HG02759 (cell line): Measurements from ENCODE around the gene B4GALNT1.
"Not testable (repeated sequence)": the region's sequence is repeated elsewhere in the genome, so short reads cannot be mapped to it uniquely, and the experiment has no call there.

Source experiments
- ATAC-seq: cut with Tn5 transposase; IDR thresholded peaks from one replicate; pipeline ENCODE4 v1.9.1; 2021; ENCODE audit warnings: mild to moderate bottlenecking, moderate library complexity; ENCODE audit not compliant: unreplicated experiment

The B4GALNT1 gene

GRCh38 chr12:57588951-57589610 lies 43.9 kb downstream of the B4GALNT1 start:
- ATAC-seq = not testable (repeated sequence)

GRCh38 chr12:57586832-57587429 lies 46.1 kb downstream of the B4GALNT1 start:
- ATAC-seq = no peak

DNA sequence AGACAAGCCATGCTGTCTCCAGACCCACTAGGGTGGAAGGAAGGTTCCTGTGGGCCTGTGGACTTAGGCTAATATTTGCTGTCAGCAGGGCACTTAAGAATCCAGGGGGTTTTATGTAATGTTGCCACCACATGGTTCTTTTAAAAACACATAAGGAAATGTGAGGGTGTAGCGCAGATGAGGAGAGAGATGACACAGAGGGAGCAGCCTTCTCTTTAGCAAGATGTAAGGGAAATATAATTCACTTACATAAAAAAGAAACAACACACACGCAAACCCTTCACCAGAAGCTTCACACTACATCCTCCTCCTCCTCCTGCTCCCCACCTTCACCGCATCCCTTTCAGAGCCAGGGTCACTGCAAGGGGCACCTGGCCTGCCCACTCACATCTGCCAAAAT lies 46.9 kb downstream of the B4GALNT1 start:
- no peak for ATAC-seq

GRCh38 chr12:57585156-57585555 lies 47.8 kb downstream of the B4GALNT1 start:
- no peak for ATAC-seq

- no peak for ATAC-seq
Measured at GRCh38 chr12:57584690-57585089, 48.3 kb downstream of the B4GALNT1 start.

- ATAC-seq = no peak
Measured at GRCh38 chr12:57584050-57584449, 49.0 kb downstream of the B4GALNT1 start.

- ATAC-seq = peak; percentile 95
Measured at GRCh38 chr12:57583008-57583831, 49.8 kb downstream of the B4GALNT1 start.

DNA sequence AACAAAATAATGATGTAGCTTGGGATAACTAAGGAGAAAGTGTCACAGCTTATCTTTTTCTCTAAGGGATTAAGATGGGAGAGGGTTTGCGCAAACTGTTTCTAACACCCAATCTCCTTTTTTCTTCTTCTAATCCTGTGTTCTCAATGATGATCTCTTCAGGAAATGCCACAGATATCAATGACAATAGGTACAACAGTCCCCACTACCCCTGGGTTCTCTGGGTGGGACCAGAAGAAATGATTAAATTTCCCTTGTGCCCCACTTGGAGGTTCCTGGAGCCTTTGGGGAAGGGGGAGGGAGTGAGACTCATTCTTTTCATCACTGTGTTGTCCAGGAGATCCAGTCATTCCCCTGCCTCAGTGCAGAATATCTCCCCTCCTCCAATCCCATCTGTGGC lies 50.6 kb downstream of the B4GALNT1 start:
- ATAC-seq = no peak

GRCh38 chr12:57581802-57582201 lies 51.2 kb downstream of the B4GALNT1 start:
- ATAC-seq = no peak

DNA sequence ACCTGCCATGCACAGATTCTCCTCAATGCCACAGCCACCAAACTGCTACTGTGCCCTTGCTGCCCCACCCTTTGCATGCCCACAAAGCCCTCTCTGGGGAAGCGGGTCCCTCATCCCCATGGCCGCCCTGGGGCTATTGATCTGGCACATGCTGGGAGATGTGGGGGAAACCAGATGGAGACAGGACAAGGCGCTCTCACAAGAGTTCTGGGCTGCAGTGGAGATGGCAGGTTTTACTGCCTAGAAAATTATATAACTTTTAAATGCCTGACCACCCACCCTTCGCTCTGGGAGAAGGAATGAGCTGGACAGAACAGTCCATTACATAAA lies 52.6 kb downstream of the B4GALNT1 start:
- no peak for ATAC-seq

DNA sequence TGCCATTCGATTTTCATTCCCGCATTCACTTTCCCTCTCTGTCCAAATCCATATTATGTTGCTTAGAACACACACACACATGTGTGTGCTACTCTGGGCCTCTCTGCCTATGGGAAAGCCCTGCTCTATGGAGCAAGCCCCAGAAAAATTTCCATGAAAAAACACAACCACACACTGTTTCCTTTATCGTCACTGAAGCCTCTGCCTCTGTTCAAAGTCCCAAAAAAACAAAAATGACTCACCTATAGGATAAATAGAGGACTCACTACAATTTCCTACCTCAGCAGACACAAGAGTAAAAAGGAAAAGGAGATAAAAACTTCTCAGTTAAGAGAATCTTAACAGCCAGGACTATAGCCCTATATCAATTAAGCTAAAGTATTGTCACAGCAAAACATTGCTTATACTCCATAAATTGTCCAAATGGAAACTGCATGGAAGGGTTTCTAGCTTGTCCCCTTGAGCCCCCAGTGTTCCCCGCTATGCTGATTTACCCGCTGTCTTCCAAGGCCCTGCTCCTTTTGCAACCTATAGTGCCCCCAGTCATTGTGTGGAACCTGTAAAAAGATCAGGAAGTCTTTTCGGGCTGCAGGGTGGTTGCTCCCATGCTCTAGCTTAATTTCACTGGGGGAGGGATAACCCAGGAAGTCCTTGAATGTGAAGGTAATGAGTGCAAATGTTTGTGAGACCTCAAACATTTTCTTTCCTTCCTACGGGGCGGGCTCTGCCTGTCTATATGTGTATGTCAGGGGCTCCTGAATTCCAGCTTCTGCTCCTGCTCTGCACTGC lies 53.1 kb downstream of the B4GALNT1 start:
- ATAC-seq = no peak

- ATAC-seq = no peak
Measured at GRCh38 chr12:57579011-57579410, 54.0 kb downstream of the B4GALNT1 start.

DNA sequence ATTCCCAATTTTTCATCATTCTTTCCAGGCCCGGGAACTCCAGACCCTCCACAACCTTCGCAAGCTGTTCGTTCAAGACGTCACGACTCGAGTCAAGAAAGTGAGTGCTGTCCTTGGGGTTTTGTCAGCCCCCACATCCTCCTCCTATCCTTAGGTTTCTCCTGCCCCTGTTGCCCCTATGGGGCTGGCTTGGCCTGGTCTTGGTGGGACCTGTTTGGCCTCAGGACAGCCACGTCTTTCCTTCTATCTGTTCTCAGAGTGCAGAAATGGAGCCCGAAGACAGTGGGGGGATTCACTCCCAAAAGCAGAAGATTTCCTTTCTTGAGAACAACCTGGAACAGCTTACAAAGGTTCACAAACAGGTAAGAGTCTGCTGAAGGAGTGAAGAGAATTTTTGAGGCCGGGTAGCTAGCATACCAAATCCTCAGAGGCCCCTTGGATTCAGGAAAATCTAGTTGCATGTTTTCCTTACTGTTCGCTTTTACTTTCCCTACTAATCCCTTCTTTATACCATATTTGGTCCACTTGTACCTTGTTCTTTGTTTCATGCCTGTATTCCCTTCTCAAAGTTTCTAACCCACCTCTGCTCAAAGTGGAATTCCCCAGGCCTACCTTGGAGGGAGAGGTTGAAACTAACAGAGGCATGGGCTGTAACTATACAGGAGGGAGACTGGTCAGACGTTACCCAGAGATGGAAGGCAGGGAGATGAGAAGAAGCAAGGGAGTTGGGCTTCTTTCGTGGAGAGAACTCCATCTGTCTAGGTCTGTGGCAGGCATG lies 54.8 kb downstream of the B4GALNT1 start:
- no peak for ATAC-seq

DNA sequence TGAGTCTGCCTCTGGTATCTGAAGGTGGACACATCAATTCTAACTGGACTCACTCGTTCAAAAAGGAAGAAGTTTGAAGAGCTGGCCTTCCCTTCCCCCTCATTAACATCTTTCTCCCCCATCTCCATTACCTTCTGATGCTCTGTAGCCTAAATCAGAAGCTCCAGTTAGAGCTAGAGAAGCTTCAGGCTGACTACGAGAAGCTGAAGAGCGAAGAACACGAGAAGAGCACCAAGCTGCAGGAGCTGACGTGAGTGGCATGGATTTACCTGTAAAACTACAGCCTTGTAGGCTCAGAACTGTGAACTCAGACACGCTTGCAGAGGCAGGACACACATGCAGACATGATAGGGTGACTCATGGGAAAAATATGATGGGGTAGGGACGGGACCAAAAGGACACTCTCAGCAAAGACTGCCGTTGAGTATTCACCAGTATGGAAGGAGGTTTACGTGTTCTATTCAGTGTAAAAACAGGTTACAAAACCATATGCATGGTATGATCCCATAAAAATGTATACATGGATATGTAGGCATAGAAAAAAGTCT lies 56.3 kb downstream of the B4GALNT1 start:
- no peak for ATAC-seq
